ENCODE results near the gene CELF4.

GRCh38 chr18:37553633-37554398 is 11.8 kb downstream of the CELF4 start:
- TF ChIP-seq POLR2A (IDR thresholded peaks at IDR 0.05; ENCODE audit: low read depth, low read length), result no peak
- TF ChIP-seq POLR2AphosphoS5 (IDR thresholded peaks at IDR 0.05; ENCODE audit: low read depth, low read length), result no peak

All from GM12892 (cell line).